HG03439 (cell line): ENCODE data around the gene ADCY1.

Experiments
- ATAC-seq: cut with Tn5 transposase; IDR thresholded peaks from one replicate; pipeline ENCODE4 v1.9.1; 2021; ENCODE audit warnings: mild to moderate bottlenecking, moderate library complexity; ENCODE audit not compliant: unreplicated experiment

The ADCY1 gene

DNA sequence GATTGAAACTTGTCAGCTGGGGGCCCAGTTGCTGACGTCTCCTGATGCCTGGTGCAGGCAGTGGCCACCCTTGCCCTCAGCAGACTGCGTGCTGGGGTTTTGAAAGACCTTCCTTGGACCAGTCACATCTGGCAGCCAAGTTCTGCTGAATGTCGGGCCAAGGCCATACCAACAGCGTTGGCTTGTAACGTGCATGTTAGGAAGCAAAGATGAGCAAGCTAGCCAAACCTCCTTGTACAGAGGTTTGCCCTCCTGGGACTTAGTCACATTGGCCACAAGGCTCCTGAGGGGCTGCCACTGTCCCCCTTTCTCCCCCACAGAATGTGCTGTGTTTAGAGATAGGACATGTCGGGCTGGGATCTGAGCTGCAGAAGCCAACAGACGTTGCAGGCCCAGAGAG lies 49.0 kb downstream of the ADCY1 start:
- no peak for ATAC-seq

DNA sequence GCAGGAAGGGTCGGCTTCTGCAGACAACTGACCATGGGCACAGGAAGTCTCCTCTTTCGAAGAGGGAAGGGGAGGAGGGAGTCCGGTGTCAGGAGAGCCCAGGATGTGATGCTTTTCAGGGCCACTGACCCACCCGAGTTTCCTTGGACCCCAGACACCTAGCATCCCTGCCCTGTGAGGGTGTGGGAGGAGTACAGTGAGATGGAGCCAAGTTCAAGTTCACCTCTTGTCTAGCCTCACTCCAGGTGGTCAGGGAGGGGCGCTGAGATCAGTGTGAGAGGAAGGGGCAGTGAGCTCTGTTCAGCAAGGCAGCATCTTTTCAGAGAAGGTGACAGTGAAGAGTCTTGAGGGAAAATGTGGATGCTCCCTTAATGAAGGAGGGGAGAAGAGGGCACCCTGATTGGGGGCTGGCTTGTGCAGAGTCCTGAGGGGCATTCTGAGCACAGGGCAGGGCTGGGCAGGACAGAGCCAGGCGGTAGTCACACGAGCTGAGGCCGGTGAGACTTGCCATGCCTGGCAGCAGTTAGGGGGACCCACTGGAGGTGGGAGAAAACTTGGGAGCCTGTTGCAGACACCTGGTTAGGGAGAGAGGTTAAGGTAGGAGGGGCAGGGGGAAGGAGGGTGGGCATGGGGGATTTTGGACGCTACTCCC lies 49.7 kb downstream of the ADCY1 start:
- ATAC-seq = no peak

DNA sequence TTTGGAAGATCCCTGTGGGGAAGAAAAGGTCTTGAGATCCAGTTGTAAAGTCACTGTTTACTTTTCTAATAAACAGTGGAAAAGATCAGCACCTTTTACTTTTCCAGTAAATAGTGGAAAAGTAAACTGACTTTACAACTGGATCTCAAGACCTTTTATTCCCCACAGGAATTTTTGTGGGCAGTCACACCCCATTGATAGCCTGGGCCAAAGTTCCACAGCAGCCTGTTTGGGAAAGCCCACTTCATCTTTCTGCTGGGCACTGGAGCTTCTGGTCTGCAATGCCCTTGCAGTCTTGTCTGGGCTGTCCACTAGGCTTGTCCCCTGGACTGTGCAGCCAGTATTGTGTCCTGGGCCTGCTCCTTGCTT lies 50.2 kb downstream of the ADCY1 start:
- ATAC-seq = no peak

DNA sequence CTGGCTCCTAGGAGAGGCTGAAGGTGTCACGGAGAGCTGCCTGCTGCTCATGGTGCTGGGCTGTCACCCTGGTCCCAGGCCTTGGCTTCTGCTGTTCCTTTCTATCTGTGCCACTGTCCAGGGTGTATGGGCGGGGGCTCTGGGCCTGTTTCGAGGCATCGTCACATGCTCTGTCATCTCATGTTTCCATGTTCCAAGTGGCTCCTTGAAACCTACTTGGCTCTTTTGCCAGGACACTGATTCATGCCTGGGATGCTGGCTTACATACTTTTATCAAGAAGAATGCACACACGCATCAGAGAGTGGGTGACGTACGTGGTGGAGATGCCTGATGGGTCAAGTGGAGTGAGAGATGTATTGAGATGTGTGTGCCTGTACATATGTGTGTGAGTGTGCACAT lies 50.9 kb downstream of the ADCY1 start:
- no peak for ATAC-seq

DNA sequence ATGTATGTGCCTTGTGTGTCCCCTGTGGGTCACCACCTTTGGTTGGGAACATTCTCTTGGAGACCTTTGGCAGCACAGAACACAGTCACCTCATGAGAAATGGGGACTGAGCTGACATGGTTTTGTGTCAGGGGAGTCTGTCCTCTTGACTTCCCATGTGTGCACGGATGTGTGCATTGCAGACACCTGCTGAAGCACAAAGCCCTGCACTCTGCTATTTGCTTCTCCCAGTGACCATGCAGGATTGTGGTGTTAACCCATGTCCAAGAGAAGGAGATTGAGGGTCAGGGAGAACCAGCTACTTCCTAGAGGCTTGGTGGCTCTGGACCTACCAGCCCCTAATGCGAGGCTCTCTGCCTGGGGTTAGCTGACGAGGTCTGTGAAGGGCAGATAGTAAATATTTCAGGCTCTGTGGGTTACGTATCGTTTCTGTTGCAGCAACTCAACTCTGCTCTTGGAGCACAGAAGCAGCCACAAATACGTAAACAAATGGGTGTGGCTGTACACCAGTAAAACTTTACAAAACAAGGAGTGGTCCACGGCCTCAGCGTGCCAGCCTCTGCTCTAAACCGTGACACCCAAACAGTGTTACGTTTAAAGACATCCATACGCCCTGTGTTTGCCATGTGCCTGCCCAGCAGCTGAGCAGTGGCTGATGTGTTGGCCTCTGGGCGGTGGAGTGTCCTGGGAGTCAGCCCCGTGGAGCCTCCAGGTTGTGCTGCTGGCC lies 51.7 kb downstream of the ADCY1 start:
- ATAC-seq = no peak

DNA sequence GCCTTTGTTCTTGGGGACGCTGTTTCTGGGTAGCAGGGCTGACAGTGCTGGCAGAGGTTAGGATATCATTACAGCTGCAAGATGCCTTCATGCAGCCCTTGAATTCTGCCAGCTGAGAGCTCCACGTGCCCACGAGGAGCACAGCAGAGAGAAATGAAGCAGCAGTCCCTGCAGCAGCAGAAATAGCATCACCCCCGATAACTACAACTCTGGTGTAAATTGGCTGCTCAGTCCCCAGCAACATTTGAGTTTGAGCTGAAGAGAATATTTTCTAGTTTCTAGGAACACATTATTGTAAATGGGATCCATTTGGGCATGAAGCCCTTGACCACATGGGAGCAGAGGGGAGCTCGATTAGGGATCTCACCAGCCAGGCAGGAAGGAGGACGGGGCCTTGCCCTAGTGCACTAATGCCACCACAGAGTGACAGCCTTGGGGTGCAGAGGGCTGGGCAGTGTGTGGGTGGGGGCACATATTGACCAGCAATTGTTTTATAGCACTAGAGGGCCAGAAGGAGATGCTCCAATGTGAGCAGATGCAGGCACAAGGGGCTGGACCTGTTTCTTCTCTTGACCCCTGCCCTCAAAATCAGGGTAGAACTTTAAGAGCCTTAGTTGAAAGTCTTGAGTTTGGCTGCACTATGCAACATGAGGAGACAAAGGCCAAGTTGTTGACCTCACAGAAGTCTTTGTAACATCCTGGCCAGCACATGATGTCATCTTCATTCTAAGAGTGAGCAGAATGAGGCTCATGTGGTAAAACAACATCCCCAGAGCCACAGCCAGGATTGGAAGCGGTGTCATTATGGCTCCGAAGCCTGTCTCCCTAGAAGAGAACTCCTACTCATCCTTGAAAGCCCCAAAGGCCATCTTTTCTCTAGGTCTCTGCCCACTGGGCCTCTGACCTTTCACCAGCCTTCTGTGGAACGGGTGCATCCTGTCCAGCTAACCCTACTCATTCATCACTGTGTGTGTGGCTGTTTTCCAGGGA lies 52.6 kb downstream of the ADCY1 start:
- ATAC-seq = no peak

DNA sequence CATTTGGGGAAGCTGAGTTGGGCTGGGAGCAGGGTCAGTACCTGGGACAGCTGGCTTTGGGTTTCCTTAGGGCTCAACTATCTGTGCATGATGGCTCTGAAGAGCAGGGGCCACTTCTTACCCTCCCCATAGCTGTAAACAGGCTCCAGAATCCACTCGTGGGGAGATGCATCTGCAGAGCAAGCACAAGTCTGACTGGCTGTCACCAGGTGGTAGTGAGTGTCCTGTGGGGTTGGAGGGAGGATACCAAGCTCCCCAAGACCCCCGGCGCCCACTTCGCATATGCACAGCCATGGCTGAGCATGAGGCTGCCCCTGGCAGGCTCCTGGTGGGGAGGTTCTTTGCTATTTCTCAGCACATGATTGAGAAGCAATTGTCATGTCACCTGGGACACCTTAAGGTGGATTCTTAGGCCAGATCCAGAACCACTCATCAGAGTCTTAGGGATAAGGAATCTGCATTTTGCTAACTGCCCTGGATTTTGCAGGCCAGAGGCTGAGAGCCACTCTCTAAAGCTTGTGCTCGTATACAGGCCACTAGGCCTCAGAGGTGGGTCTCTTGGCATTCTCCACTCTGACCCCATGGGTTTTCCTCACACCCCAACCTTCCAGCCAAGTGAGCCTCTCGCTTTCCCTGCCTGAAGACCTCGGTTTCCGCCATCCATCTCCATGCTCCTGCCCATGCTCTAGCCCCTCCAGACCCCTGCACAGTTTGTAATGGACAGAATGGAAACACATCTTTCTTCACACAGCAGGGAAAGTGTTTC lies 53.7 kb downstream of the ADCY1 start:
- ATAC-seq = no peak

DNA sequence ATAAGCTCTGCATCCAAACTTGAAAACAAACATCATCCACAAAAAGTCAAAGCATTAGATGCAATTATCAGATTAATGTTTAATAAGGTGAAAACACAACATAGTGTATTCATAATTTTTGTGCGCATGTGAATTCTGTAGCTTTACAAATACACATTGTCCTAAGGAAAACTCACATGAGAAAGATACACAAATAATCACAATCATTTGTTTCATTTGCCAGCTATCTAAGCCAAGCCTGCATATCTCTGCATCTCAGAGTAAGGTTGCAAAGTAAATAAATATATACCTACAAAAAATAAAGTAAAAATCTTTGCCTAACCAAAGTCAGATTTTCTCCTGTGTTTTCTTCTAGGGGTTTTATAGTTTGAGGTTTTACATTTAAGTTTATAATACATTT lies 57.4 kb downstream of the ADCY1 start:
- ATAC-seq = no peak

DNA sequence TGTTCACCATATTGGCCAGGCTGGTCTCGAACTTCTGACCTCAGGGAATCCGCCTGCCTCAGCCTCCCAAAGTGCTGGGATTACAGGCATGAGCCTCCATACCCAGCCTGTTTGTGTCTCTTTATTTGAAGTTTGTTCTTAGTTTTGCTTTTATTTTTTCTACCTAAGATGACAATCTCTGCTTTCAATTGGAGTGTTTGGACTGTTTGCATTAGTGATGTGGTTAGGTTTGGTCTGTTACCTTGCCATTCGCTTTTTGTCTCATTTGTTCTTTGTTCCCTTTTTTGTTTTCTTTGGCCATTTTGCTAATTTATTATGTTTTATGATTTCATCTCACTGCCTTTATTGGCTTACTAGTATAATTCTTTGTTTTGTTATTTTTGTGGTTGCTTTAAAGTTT lies 62.6 kb downstream of the ADCY1 start:
- ATAC-seq = no peak

DNA sequence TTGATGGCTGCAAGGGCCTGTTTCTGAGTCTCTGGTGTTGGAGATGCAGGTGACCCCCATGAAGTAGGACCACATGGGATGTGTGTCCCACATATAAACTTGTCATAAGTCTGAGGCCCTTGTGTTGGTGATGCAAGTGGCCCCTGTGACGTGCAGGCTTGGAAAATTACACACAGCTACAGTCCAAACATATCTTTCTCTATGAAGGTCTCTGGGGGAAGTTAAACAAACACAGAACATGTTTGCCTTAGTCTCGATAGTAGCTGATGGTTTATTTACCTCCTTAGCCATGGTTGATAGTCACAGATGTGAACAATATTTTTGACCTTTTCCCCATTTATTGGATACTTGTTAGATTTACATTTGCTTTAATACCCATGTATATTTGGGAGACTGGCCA lies 64.7 kb downstream of the ADCY1 start:
- no peak for ATAC-seq

DNA sequence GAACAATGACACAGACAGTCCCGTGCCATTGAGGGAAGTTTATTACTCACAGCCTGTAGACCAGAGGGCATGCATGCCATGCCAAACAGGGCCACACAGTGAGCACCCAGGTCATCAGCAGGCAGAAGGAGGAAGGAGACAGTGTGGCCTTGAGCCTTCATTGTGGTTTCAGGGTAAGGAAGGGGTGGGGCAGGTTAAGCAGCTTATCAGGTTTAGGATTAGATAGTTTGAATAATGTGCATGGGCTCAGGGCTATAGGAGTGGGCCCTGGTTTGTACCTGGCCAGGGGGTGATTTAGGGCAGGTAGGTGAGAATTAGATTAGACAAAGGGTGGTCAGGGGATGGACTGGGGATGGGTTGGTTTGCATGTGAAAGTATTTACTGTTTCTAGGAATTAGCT lies 67.9 kb downstream of the ADCY1 start:
- ATAC-seq = no peak

DNA sequence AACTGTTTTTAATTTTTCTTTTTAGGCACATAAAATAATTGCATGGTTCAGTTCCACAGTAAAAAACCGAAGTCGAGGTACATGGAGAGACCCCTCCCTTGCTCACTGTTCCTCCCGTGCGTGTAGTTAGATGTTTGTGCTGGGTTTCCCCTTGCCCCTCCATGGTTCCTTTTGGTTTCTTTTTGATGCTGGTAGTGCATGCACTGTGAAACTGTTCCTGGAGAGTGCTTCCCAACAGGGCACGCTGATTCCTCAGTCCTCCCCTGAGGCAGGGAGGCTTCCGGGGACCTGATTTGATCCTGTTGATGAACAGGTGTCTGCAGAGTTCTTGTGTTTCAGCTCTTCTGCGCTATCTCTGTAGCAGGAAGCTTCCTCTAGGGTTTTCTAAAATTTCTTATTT lies 69.5 kb downstream of the ADCY1 start:
- no peak for ATAC-seq

DNA sequence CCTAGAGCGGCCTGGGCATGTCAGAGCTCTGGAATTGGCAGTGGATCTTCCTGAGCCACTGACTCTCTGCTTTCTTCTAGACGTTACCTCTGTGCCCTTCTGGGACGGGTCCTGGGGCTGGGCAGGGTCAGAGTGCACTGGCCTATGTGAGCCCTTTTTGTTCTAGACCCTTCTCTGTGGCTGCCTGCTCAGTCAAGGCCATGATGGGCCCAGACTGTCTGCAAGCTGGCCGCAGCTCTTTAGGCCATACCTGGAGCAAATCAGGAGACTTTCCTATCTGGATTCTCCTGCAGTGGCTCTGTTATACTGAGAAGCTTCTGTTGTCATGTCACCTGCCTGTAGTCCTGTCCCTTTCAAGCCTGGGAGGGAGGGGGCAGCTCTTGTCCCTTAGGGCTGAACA lies 70.1 kb downstream of the ADCY1 start:
- no peak for ATAC-seq

DNA sequence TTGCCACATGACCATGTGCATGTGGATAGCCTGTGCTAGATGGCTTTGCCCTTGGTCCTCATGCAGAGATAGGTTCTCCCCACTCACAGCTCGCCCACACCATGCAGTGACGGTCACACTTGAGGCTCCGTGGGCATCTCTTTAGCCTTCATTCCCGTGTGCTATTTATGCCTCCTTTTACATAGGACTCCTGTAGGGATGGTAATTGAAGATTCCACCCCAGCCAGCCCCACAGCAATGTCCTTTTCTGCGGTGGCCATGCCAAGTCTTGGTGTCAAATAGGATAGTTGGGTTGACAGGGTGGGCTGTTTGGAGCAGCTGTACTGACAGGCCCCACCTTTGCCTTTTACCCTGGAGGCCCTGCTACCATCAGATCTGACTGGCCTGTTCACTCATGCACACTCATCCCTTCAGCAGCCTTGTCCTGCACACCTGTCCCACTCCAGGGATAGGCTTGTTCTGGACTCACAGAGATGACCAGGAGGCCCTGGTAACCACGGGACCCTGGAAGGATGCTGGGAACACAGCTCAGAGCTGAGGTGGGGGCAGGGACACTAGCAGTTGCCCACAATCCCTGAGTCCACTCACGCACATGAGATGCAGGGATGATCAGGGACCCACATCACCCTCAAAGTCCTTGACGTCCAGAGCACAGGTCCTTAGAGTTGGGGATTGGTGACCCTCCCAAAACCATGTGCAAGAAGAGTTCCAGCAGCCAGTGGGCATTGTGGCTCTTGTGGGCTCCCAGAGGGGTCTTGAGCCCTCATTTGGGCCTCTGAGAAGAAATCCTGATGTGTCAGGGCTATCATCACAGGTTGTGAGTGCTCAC lies 71.2 kb downstream of the ADCY1 start:
- no peak for ATAC-seq

DNA sequence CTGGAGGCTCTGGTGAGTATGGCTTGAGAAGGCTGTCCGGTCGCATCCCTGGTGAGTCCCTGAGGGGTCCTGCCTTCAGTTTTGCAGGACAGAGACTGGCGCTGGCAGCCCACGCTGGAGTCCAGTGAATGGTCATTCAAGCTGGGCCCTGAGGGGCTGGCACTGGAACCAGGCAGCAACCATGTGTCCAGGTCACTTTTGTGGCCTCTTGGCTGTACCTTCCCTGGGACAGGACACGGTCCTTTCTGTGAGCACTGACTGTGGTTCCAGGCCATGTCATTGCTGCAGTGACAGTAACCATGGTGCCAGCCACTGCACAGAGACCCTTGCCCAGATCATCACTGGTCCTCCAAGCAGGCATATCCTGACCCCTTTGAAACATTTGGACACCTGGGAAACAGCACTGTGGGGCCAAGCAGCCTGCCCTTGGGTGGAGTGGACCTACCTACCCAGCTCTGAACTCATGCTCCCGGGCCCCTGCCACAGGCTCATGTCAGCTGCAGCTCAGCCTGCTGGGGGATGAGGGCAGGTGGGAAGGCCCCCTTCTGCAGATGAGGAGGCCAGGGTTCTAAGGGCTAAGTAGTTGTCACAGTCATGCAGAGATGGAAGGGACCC lies 72.1 kb downstream of the ADCY1 start:
- ATAC-seq = no peak

DNA sequence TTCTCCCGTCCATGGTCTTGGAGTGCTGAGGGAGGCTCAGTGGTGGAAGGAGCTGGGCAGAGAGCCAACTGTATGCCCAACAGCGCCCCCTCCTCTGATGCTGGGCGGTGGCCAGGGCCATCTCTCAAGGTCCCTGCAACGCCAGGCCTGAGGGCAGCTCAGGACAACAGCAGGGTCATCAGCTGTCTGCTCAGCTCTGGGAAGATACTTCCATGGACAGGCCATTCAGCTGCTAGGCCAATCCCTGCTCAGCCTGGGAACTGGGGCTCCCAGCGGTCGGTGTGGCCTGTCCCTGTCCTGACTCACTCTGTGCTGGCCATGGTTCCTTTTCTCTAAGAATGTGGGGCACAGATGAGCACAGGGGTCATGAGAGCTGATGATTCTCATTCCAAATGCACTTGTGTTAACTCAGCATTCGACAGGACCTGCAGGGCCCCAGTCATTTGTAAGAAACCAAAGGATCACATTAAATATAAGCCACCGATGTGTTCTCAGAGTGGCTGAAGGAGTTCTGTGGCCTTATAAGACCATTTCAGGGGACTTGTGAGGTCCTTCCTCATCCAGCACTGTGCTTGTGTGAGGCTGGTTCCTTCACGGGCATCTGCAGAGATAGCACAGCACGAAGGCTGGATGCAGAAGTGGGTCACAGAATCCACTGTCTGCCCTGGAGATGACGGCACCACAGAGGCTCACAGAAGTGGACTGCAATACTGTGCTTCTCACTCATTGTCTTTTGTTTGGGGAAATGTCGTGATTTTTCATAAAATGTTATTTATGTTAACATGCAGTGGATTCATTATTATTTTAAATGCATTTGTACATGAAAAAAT lies 73.0 kb downstream of the ADCY1 start:
- ATAC-seq = no peak

DNA sequence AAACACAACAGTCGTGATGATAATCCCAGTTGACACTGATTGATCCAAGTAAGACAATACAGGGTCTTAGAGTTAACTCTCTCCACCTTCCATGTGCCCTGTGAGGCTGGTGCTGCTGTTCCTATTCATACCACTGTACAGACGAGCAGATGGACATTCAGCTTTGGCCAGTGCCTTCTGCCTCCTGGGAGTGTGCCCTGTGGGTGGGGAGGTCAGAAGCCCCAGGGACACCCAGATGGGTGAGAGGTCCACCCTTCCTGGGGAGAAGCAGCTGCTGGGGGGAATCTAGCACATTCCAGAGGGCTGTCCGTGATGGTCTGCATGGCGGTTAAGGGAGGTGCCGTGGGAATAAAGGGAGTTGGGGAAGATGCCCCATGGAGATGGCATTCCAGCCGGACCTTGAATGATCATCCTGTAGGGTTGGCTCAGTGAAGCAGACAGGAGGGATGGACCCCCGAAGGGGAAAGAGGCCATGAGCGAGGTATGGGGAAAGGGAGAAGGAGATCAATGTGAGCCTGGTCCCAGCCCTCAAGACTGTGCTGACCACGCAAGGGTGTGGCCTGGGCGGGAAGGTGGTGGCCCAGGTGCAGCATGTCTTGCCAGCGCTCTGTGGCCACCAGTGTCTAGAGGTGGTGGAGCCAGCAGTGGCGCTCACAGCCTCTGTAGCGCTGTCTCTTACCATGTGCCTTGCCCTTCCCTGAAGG lies 74.0 kb downstream of the ADCY1 start:
- no peak for ATAC-seq

DNA sequence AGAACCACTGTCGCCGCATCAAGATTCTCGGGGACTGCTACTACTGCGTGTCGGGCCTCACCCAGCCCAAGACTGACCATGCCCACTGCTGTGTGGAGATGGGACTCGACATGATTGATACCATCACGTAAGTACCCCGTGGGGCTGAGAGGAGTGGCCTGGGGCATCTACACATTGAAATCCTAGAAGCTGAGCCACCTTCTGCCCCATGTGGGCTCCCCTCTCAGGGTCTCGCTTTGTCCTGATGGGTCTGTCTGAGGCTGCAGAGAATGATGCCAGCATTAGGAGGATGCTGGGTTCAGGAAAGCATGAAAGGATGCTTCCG lies 74.5 kb downstream of the ADCY1 start:
- no peak for ATAC-seq
